NCI-H460 (cell line): ENCODE results near the gene PER2. TPM values are rescaled to one million over a fixed set of nuclear protein-coding genes. Genes with fewer than 3 reads are reported as not detected.

Source experiments
- DNase-seq: peaks from one replicate; pipeline ENCODE4 v3.0.0-alpha.2; 2016; ENCODE audit warnings: low read depth; ENCODE audit errors: extremely low read depth
- total RNA-seq: library from RNA; depleted of rRNA; stranded (reverse); fragments of >200 nt; shearing (Covaris generic); gene quantifications from 2 replicates; pipeline ENCODE4 v1.2.3, GENCODE V29; 2014

PER2 gene
- total RNA-seq, 1 experiment from 2014 or later = 4.2 TPM

- DNase-seq = no peak
Measured at GRCh38 chr2:238271061-238271554, 17.3 kb downstream of the PER2 start.

GRCh38 chr2:238270606-238271005 lies 17.8 kb downstream of the PER2 start:
- no peak for DNase-seq

- no peak for DNase-seq
Measured at GRCh38 chr2:238269741-238270140, 18.7 kb downstream of the PER2 start.

GRCh38 chr2:238267884-238268680 lies 20.3 kb downstream of the PER2 start:
- DNase-seq = no peak

GRCh38 chr2:238267341-238267710 lies 21.1 kb downstream of the PER2 start:
- no peak for DNase-seq

- DNase-seq = no peak
Measured at GRCh38 chr2:238265605-238266004, 22.8 kb downstream of the PER2 start.

- no peak for DNase-seq
Measured at GRCh38 chr2:238264072-238264460, 24.3 kb downstream of the PER2 start.

GRCh38 chr2:238263204-238264071 lies 25.0 kb downstream of the PER2 start:
- peak; percentile 81 for DNase-seq

GRCh38 chr2:238262496-238263122 lies 25.8 kb downstream of the PER2 start:
- DNase-seq = no peak

- DNase-seq = no peak
Measured at GRCh38 chr2:238261718-238262375, 26.6 kb downstream of the PER2 start.

- no peak for DNase-seq
Measured at GRCh38 chr2:238260883-238261282, 27.5 kb downstream of the PER2 start.

GRCh38 chr2:238259061-238260020 lies 29.1 kb downstream of the PER2 start:
- DNase-seq = no peak

GRCh38 chr2:238257786-238258700 lies 30.4 kb downstream of the PER2 start:
- no peak for DNase-seq

GRCh38 chr2:238256594-238257104 lies 31.8 kb downstream of the PER2 start:
- peak; percentile 91 for DNase-seq

- DNase-seq = no peak
Measured at GRCh38 chr2:238256111-238256510, 32.3 kb downstream of the PER2 start.

GRCh38 chr2:238255636-238256035 lies 32.8 kb downstream of the PER2 start:
- no peak for DNase-seq

GRCh38 chr2:238255151-238255551 lies 33.3 kb downstream of the PER2 start:
- DNase-seq = no peak

GRCh38 chr2:238254095-238254723 lies 34.2 kb downstream of the PER2 start:
- DNase-seq = no peak
